NCI-H2196 (cell line): ENCODE measurements around the gene NOC2L.
"Not testable (repeated sequence)": the region's sequence is repeated elsewhere in the genome, so short reads cannot be mapped to it uniquely, and the experiment has no call there.

Source experiments
- DNase-seq: peaks from one replicate; lab custom pipeline; 2025; ENCODE audit not compliant: unreplicated experiment; lab: John Stamatoyannopoulos, UW

The NOC2L gene

GRCh38 chr1:962381-963300, 3.6 kb upstream of the NOC2L start:
- no peak for DNase-seq

GRCh38 chr1:961132-961669, 2.1 kb upstream of the NOC2L start:
- DNase-seq = no peak

- DNase-seq = peak; percentile 74
Observed at GRCh38 chr1:960363-961131, 1.5 kb upstream of the NOC2L start, which contains the start of gene KLHL17. Gene KLHL17 (plus strand): TSS chr1:960584. CDS start chr1:960694, 110 bp downstream.

- DNase-seq = no peak
Observed at GRCh38 chr1:959731-960362, 791 bp upstream of the NOC2L start.

GRCh38 chr1:956636-957035, 2.4 kb downstream of the NOC2L start:
- no peak for DNase-seq

- DNase-seq = no peak
Observed at GRCh38 chr1:955474-955873, 3.6 kb downstream of the NOC2L start.

- DNase-seq = no peak
Observed at GRCh38 chr1:954927-955326, 4.1 kb downstream of the NOC2L start.

GRCh38 chr1:953524-954320, 5.3 kb downstream of the NOC2L start:
- DNase-seq = no peak

- DNase-seq = no peak
Observed at GRCh38 chr1:952603-953002, 6.5 kb downstream of the NOC2L start.

- DNase-seq = no peak
Observed at GRCh38 chr1:952201-952600, 6.9 kb downstream of the NOC2L start.

- DNase-seq = no peak
Observed at GRCh38 chr1:951364-951763, 7.7 kb downstream of the NOC2L start.

GRCh38 chr1:950881-951280, 8.2 kb downstream of the NOC2L start:
- no peak for DNase-seq

GRCh38 chr1:950268-950667, 8.8 kb downstream of the NOC2L start:
- no peak for DNase-seq

GRCh38 chr1:947958-948357, 11.1 kb downstream of the NOC2L start:
- no peak for DNase-seq

GRCh38 chr1:946811-947210, 12.2 kb downstream of the NOC2L start:
- not testable (repeated sequence) for DNase-seq

- DNase-seq = no peak
Observed at GRCh38 chr1:945688-946556, 13.1 kb downstream of the NOC2L start.

- DNase-seq = no peak
Observed at GRCh38 chr1:944341-945325, 14.4 kb downstream of the NOC2L start.
